ENCODE measurements around the gene ST13. TPM values are rescaled to one million over a fixed set of nuclear protein-coding genes. Genes with fewer than 3 reads are reported as not detected.
A peak's percentile ranks its signal among the peaks of the same experiment; 100 is the strongest.

ST13 gene
- total and polyA plus RNA-seq, 2 experiments from 2014 or later: 159 to 238 TPM

DNA sequence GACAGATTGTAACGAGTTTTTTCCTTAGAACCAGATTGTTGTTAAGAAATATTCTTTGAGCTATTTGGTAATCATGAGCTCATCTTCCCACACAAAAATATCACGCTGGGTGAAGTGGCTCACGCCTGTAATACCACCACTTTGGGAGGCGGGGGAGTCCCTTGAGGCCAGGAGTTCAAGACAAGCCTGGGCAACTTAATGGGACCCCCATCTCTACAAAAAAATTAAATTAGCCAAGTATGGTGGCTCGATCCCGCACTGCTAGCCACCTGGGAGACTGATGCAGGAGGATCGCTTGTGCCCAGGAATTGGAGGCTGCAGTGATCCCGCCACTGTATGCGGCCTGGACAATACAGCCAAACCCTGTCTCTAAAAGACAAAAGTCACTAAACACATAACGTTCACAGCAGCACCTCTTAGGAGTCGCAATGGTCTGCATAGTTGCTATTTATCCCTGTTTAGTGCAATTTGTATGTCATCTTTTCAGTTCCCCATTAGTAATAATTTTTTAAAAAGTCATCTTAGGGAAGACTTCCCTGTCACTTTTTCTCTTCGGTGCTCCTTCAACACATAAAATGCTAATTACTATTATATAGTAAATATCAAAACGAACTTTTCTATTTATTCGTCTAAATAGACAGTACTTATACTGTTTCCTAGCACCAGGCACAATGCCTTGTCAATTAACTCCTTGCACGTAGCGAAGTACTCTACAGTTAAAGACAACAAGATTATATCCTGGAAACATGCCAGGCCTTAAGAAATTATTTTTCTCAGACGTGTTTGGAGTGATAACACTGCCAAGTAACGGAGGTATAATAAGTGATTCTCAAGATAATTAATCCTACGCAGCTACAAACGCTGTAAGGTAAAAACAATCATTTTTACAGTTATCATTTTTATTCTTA, 1.1 kb downstream of the ST13 start:
- Histone ChIP-seq H3K9me2 (ENCODE audit: insufficient read depth) (no peaks in the 10 kb centered on the region), H3K79me2 (replicated peaks; ENCODE audit: insufficient read depth) (peaks cover 94% of the 10 kb centered on the region), H4K20me1 (replicated peaks; ENCODE audit: insufficient read depth) (peaks cover 20% of the 10 kb centered on the region), H3K27me3 (ENCODE audit: insufficient read depth) (no peaks in the 10 kb centered on the region), H3K4me3 (peak overlapping the region; percentile 92), H3K4me2 (peak overlapping the region; percentile 90), H3K36me3 (ENCODE audit: insufficient read depth) (no peaks in the 10 kb centered on the region), H3F3A (replicated peaks; ENCODE audit: low read depth) (no peaks in the 10 kb centered on the region; the same call in 1 of the 2 replicates), H2AFZ (no peak overlapping the region), H3K27ac (ENCODE audit: low read depth) (peak overlapping the region; percentile 100; the same call in 1 of the 2 replicates), H3K4me1 (ENCODE audit: insufficient read depth) (peaks cover 29% of the 10 kb centered on the region)
- H3K36me3 Mint-ChIP-seq (ENCODE audit: low read depth): peaks cover 7% of the 10 kb centered on the region
- DNase-seq (ENCODE audit: low spot score): no peak
- no peak for ATAC-seq
- peak overlapping the region; percentile 100 for H3K4me3 Mint-ChIP-seq
- H3K27me3 Mint-ChIP-seq (ENCODE audit: insufficient read depth, low read depth, poor library complexity): peaks cover 6% of the 10 kb centered on the region
- no peaks in the 10 kb centered on the region for H3K9me3 Mint-ChIP-seq
- peaks cover 20% of the 10 kb centered on the region; the same call in 2 of the 3 replicates for H3K4me1 Mint-ChIP-seq
- TF ChIP-seq, protein P1, sequence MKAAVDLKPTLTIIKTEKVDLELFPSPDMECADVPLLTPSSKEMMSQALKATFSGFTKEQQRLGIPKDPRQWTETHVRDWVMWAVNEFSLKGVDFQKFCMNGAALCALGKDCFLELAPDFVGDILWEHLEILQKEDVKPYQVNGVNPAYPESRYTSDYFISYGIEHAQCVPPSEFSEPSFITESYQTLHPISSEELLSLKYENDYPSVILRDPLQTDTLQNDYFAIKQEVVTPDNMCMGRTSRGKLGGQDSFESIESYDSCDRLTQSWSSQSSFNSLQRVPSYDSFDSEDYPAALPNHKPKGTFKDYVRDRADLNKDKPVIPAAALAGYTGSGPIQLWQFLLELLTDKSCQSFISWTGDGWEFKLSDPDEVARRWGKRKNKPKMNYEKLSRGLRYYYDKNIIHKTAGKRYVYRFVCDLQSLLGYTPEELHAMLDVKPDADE (IDR thresholded peaks at IDR 0.05): no peak
- TF ChIP-seq, protein P2, sequence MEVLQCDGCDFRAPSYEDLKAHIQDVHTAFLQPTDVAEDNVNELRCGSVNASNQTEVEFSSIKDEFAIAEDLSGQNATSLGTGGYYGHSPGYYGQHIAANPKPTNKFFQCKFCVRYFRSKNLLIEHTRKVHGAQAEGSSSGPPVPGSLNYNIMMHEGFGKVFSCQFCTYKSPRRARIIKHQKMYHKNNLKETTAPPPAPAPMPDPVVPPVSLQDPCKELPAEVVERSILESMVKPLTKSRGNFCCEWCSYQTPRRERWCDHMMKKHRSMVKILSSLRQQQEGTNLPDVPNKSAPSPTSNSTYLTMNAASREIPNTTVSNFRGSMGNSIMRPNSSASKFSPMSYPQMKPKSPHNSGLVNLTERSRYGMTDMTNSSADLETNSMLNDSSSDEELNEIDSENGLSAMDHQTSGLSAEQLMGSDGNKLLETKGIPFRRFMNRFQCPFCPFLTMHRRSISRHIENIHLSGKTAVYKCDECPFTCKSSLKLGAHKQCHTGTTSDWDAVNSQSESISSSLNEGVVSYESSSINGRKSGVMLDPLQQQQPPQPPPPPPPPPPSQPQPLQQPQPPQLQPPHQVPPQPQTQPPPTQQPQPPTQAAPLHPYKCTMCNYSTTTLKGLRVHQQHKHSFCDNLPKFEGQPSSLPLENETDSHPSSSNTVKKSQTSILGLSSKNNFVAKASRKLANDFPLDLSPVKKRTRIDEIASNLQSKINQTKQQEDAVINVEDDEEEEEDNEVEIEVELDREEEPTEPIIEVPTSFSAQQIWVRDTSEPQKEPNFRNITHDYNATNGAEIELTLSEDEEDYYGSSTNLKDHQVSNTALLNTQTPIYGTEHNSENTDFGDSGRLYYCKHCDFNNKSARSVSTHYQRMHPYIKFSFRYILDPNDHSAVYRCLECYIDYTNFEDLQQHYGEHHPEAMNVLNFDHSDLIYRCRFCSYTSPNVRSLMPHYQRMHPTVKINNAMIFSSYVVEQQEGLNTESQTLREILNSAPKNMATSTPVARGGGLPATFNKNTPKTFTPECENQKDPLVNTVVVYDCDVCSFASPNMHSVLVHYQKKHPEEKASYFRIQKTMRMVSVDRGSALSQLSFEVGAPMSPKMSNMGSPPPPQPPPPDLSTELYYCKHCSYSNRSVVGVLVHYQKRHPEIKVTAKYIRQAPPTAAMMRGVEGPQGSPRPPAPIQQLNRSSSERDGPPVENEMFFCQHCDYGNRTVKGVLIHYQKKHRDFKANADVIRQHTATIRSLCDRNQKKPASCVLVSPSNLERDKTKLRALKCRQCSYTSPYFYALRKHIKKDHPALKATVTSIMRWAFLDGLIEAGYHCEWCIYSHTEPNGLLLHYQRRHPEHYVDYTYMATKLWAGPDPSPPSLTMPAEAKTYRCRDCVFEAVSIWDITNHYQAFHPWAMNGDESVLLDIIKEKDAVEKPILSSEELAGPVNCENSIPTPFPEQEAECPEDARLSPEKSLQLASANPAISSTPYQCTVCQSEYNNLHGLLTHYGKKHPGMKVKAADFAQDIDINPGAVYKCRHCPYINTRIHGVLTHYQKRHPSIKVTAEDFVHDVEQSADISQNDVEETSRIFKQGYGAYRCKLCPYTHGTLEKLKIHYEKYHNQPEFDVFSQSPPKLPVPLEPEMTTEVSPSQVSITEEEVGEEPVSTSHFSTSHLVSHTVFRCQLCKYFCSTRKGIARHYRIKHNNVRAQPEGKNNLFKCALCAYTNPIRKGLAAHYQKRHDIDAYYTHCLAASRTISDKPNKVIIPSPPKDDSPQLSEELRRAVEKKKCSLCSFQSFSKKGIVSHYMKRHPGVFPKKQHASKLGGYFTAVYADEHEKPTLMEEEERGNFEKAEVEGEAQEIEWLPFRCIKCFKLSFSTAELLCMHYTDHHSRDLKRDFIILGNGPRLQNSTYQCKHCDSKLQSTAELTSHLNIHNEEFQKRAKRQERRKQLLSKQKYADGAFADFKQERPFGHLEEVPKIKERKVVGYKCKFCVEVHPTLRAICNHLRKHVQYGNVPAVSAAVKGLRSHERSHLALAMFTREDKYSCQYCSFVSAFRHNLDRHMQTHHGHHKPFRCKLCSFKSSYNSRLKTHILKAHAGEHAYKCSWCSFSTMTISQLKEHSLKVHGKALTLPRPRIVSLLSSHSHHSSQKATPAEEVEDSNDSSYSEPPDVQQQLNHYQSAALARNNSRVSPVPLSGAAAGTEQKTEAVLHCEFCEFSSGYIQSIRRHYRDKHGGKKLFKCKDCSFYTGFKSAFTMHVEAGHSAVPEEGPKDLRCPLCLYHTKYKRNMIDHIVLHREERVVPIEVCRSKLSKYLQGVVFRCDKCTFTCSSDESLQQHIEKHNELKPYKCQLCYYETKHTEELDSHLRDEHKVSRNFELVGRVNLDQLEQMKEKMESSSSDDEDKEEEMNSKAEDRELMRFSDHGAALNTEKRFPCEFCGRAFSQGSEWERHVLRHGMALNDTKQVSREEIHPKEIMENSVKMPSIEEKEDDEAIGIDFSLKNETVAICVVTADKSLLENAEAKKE (CRISPR knock-in tag; IDR thresholded peaks at IDR 0.05): no peak
- no peak for TF ChIP-seq STAT1 (IDR thresholded peaks at IDR 0.05; ENCODE audit: unreplicated experiment)
- no peak for TF ChIP-seq ZNF331 (CRISPR knock-in tag; IDR thresholded peaks at IDR 0.05; ENCODE audit: low read depth)
- TF ChIP-seq, protein P3, sequence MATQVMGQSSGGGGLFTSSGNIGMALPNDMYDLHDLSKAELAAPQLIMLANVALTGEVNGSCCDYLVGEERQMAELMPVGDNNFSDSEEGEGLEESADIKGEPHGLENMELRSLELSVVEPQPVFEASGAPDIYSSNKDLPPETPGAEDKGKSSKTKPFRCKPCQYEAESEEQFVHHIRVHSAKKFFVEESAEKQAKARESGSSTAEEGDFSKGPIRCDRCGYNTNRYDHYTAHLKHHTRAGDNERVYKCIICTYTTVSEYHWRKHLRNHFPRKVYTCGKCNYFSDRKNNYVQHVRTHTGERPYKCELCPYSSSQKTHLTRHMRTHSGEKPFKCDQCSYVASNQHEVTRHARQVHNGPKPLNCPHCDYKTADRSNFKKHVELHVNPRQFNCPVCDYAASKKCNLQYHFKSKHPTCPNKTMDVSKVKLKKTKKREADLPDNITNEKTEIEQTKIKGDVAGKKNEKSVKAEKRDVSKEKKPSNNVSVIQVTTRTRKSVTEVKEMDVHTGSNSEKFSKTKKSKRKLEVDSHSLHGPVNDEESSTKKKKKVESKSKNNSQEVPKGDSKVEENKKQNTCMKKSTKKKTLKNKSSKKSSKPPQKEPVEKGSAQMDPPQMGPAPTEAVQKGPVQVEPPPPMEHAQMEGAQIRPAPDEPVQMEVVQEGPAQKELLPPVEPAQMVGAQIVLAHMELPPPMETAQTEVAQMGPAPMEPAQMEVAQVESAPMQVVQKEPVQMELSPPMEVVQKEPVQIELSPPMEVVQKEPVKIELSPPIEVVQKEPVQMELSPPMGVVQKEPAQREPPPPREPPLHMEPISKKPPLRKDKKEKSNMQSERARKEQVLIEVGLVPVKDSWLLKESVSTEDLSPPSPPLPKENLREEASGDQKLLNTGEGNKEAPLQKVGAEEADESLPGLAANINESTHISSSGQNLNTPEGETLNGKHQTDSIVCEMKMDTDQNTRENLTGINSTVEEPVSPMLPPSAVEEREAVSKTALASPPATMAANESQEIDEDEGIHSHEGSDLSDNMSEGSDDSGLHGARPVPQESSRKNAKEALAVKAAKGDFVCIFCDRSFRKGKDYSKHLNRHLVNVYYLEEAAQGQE (IDR thresholded peaks at IDR 0.05; ENCODE audit: unreplicated experiment): no peak
- TF ChIP-seq JUNB (IDR thresholded peaks at IDR 0.05; ENCODE audit: unreplicated experiment): no peak
- TF ChIP-seq ZNF114 (CRISPR knock-in tag; IDR thresholded peaks at IDR 0.05): no peak
- TF ChIP-seq EZH2phosphoT487 (IDR thresholded peaks at IDR 0.05; ENCODE audit: unreplicated experiment): no peak
- TF ChIP-seq CREB1 (CRISPR knock-in tag; IDR thresholded peaks at IDR 0.05; ENCODE audit: low read depth): no peak
- no peak for TF ChIP-seq NANOG (IDR thresholded peaks at IDR 0.05; ENCODE audit: borderline replicate concordance)
- TF ChIP-seq, protein P4, sequence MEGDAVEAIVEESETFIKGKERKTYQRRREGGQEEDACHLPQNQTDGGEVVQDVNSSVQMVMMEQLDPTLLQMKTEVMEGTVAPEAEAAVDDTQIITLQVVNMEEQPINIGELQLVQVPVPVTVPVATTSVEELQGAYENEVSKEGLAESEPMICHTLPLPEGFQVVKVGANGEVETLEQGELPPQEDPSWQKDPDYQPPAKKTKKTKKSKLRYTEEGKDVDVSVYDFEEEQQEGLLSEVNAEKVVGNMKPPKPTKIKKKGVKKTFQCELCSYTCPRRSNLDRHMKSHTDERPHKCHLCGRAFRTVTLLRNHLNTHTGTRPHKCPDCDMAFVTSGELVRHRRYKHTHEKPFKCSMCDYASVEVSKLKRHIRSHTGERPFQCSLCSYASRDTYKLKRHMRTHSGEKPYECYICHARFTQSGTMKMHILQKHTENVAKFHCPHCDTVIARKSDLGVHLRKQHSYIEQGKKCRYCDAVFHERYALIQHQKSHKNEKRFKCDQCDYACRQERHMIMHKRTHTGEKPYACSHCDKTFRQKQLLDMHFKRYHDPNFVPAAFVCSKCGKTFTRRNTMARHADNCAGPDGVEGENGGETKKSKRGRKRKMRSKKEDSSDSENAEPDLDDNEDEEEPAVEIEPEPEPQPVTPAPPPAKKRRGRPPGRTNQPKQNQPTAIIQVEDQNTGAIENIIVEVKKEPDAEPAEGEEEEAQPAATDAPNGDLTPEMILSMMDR (conservative IDR thresholded peaks at IDR 0.05; ENCODE audit: low read depth in 2 of 2): no peak
- no peak for TF ChIP-seq POLR2AphosphoS5 (IDR thresholded peaks at IDR 0.05; ENCODE audit: low read depth)
- TF ChIP-seq EZH2 (IDR thresholded peaks at IDR 0.05; ENCODE audit: low read depth, unreplicated experiment): no peak
- H3K27ac Mint-ChIP-seq: peak overlapping the region; percentile 54
